ENCODE measurements around the gene LRRC4C. TPM values are rescaled to one million over a fixed set of nuclear protein-coding genes. Genes with fewer than 3 reads are reported as not detected.
A peak's percentile ranks its signal among the peaks of the same experiment; 100 is the strongest.

Gene LRRC4C
- polyA plus RNA-seq, 4 donors, result 1.4 to 1.6 TPM; not detected in 2

- WGBS, 3 donors, result 66 to 80% (median 71%) methylated on average over 3 of the region's 3 CpGs
- Histone ChIP-seq H3K9me3 (ENCODE audit: control insufficient read depth in 2 of 2, insufficient read depth in 1 of 2, low read depth in 1 of 2, low read length in 1 of 2) (no peaks in the 10 kb centered on the region), H3K27me3 (ENCODE audit: control insufficient read depth in 3 of 3, insufficient read depth in 3 of 3, low read length in 3 of 3) (no peaks in the 10 kb centered on the region), H3K27ac (ENCODE audit: low read depth in 1 of 3, low read length in 2 of 3) (no peak overlapping the region), H3K4me3 (ENCODE audit: low read depth in 1 of 3, low read length in 3 of 3) (no peak overlapping the region), H3K4me1 (ENCODE audit: control insufficient read depth in 3 of 3, insufficient read depth in 2 of 3, low read depth in 1 of 3, low read length in 2 of 3) (no peaks in the 10 kb centered on the region), H3K36me3 (ENCODE audit: control insufficient read depth in 3 of 3, insufficient read depth in 2 of 3, low read depth in 1 of 3, low read length in 3 of 3) (no peaks in the 10 kb centered on the region)
- FAIRE-seq (no peak), DNase-seq (no peak)
Measured at GRCh38 chr11:40491341-40491740, 968.1 kb downstream of the LRRC4C start.

GRCh38 chr11:40467771-40468170 is 991.7 kb downstream of the LRRC4C start:
- Histone ChIP-seq H3K9me3 (ENCODE audit: control insufficient read depth in 2 of 2, insufficient read depth in 1 of 2, low read depth in 1 of 2, low read length in 1 of 2) (no peaks in the 10 kb centered on the region), H3K4me1 (ENCODE audit: control insufficient read depth in 3 of 3, insufficient read depth in 2 of 3, low read depth in 1 of 3, low read length in 2 of 3) (no peaks in the 10 kb centered on the region), H3K4me3 (ENCODE audit: low read depth in 1 of 3, low read length in 3 of 3) (no peak overlapping the region), H3K27ac (ENCODE audit: low read depth in 1 of 3, low read length in 2 of 3) (no peak overlapping the region), H3K36me3 (ENCODE audit: control insufficient read depth in 3 of 3, insufficient read depth in 2 of 3, low read depth in 1 of 3, low read length in 3 of 3) (no peaks in the 10 kb centered on the region), H3K27me3 (ENCODE audit: control insufficient read depth in 3 of 3, insufficient read depth in 3 of 3, low read length in 3 of 3) (no peaks in the 10 kb centered on the region)
- 15 to 44% (median 17%) methylated on average over 1 of the region's 1 CpG for WGBS, 3 donors
- FAIRE-seq (no peak), DNase-seq (no peak)

- no peak for FAIRE-seq
- WGBS, 3 donors, result 80 to 89% (median 85%) methylated on average over 4 of the region's 4 CpGs
- H3K27ac ChIP-seq (ENCODE audit: low read depth in 1 of 3, low read length in 2 of 3), result no peak overlapping the region
Measured at GRCh38 chr11:40445391-40445790, 1014.1 kb downstream of the LRRC4C start.

GRCh38 chr11:40444151-40444550 is 1015.3 kb downstream of the LRRC4C start:
- no peak overlapping the region for H3K4me3 ChIP-seq (ENCODE audit: low read depth in 1 of 3, low read length in 3 of 3)
- peak; percentile 36 for FAIRE-seq
- peaks cover 0 to 5% of the 10 kb centered on the region in 2 donors for H3K9me3 ChIP-seq (ENCODE audit: control insufficient read depth in 2 of 2, insufficient read depth in 1 of 2, low read depth in 1 of 2, low read length in 1 of 2)
- H3K27me3 ChIP-seq (ENCODE audit: control insufficient read depth in 3 of 3, insufficient read depth in 3 of 3, low read length in 3 of 3), result no peaks in the 10 kb centered on the region
- H3K4me1 ChIP-seq (ENCODE audit: control insufficient read depth in 3 of 3, insufficient read depth in 2 of 3, low read depth in 1 of 3, low read length in 2 of 3), result no peaks in the 10 kb centered on the region
- WGBS, 3 donors, result 87 to 91% (median 91%) methylated on average over 1 of the region's 1 CpG
- H3K27ac ChIP-seq (ENCODE audit: low read depth in 1 of 3, low read length in 2 of 3), result no peak overlapping the region
- DNase-seq, result no peak
- no peaks in the 10 kb centered on the region for H3K36me3 ChIP-seq (ENCODE audit: control insufficient read depth in 3 of 3, insufficient read depth in 2 of 3, low read depth in 1 of 3, low read length in 3 of 3)

More at GRCh38 chr11:40445391-40445790, 1014.1 kb downstream of the LRRC4C start:
- Histone ChIP-seq H3K27me3 (ENCODE audit: control insufficient read depth in 3 of 3, insufficient read depth in 3 of 3, low read length in 3 of 3) (no peaks in the 10 kb centered on the region), H3K4me3 (ENCODE audit: low read depth in 1 of 3, low read length in 3 of 3) (no peak overlapping the region), H3K4me1 (ENCODE audit: control insufficient read depth in 3 of 3, insufficient read depth in 2 of 3, low read depth in 1 of 3, low read length in 2 of 3) (no peaks in the 10 kb centered on the region), H3K9me3 (ENCODE audit: control insufficient read depth in 2 of 2, insufficient read depth in 1 of 2, low read depth in 1 of 2, low read length in 1 of 2) (peaks cover 0 to 5% of the 10 kb centered on the region in 2 donors), H3K36me3 (ENCODE audit: control insufficient read depth in 3 of 3, insufficient read depth in 2 of 3, low read depth in 1 of 3, low read length in 3 of 3) (no peaks in the 10 kb centered on the region)
- no peak for DNase-seq

GRCh38 chr11:40435344-40435743 is 1024.1 kb downstream of the LRRC4C start:
- FAIRE-seq (no peak), DNase-seq (no peak)
- Histone ChIP-seq H3K27me3 (ENCODE audit: control insufficient read depth in 3 of 3, insufficient read depth in 3 of 3, low read length in 3 of 3) (no peaks in the 10 kb centered on the region), H3K9me3 (ENCODE audit: control insufficient read depth in 2 of 2, insufficient read depth in 1 of 2, low read depth in 1 of 2, low read length in 1 of 2) (no peaks in the 10 kb centered on the region), H3K4me3 (ENCODE audit: low read depth in 1 of 3, low read length in 3 of 3) (no peak overlapping the region), H3K27ac (ENCODE audit: low read depth in 1 of 3, low read length in 2 of 3) (no peak overlapping the region), H3K36me3 (ENCODE audit: control insufficient read depth in 3 of 3, insufficient read depth in 2 of 3, low read depth in 1 of 3, low read length in 3 of 3) (no peaks in the 10 kb centered on the region), H3K4me1 (ENCODE audit: control insufficient read depth in 3 of 3, insufficient read depth in 2 of 3, low read depth in 1 of 3, low read length in 2 of 3) (no peaks in the 10 kb centered on the region)

GRCh38 chr11:40434926-40435325 is 1024.5 kb downstream of the LRRC4C start:
- FAIRE-seq (no peak), DNase-seq (no peak)
- no peaks in the 10 kb centered on the region for H3K4me1 ChIP-seq (ENCODE audit: control insufficient read depth in 3 of 3, insufficient read depth in 2 of 3, low read depth in 1 of 3, low read length in 2 of 3)
- H3K4me3 ChIP-seq (ENCODE audit: low read depth in 1 of 3, low read length in 3 of 3), result no peak overlapping the region
- H3K27me3 ChIP-seq (ENCODE audit: control insufficient read depth in 3 of 3, insufficient read depth in 3 of 3, low read length in 3 of 3), result no peaks in the 10 kb centered on the region
- no peak overlapping the region for H3K27ac ChIP-seq (ENCODE audit: low read depth in 1 of 3, low read length in 2 of 3)
- no peaks in the 10 kb centered on the region for H3K36me3 ChIP-seq (ENCODE audit: control insufficient read depth in 3 of 3, insufficient read depth in 2 of 3, low read depth in 1 of 3, low read length in 3 of 3)
- 87 to 95% (median 89%) methylated on average over 2 of the region's 2 CpGs for WGBS, 3 donors
- no peaks in the 10 kb centered on the region for H3K9me3 ChIP-seq (ENCODE audit: control insufficient read depth in 2 of 2, insufficient read depth in 1 of 2, low read depth in 1 of 2, low read length in 1 of 2)

- DNase-seq (no peak), FAIRE-seq (no peak)
- H3K9me3 ChIP-seq (ENCODE audit: control insufficient read depth in 2 of 2, insufficient read depth in 1 of 2, low read depth in 1 of 2, low read length in 1 of 2), result no peaks in the 10 kb centered on the region
- H3K4me1 ChIP-seq (ENCODE audit: control insufficient read depth in 3 of 3, insufficient read depth in 2 of 3, low read depth in 1 of 3, low read length in 2 of 3), result no peaks in the 10 kb centered on the region
- H3K4me3 ChIP-seq (ENCODE audit: low read depth in 1 of 3, low read length in 3 of 3), result no peak overlapping the region
- no peak overlapping the region for H3K27ac ChIP-seq (ENCODE audit: low read depth in 1 of 3, low read length in 2 of 3)
- 72 to 89% (median 86%) methylated on average over 2 of the region's 2 CpGs for WGBS, 3 donors
- H3K27me3 ChIP-seq (ENCODE audit: control insufficient read depth in 3 of 3, insufficient read depth in 3 of 3, low read length in 3 of 3), result no peaks in the 10 kb centered on the region
- no peaks in the 10 kb centered on the region for H3K36me3 ChIP-seq (ENCODE audit: control insufficient read depth in 3 of 3, insufficient read depth in 2 of 3, low read depth in 1 of 3, low read length in 3 of 3)
Measured at GRCh38 chr11:40432358-40432757, 1027.1 kb downstream of the LRRC4C start.

- H3K4me1 ChIP-seq (ENCODE audit: control insufficient read depth in 3 of 3, insufficient read depth in 2 of 3, low read depth in 1 of 3, low read length in 2 of 3), result no peaks in the 10 kb centered on the region
- no peaks in the 10 kb centered on the region for H3K27me3 ChIP-seq (ENCODE audit: control insufficient read depth in 3 of 3, insufficient read depth in 3 of 3, low read length in 3 of 3)
- FAIRE-seq (no peak), DNase-seq (no peak)
- no peak overlapping the region for H3K27ac ChIP-seq (ENCODE audit: low read depth in 1 of 3, low read length in 2 of 3)
- no peaks in the 10 kb centered on the region for H3K36me3 ChIP-seq (ENCODE audit: control insufficient read depth in 3 of 3, insufficient read depth in 2 of 3, low read depth in 1 of 3, low read length in 3 of 3)
- H3K9me3 ChIP-seq (ENCODE audit: control insufficient read depth in 2 of 2, insufficient read depth in 1 of 2, low read depth in 1 of 2, low read length in 1 of 2), result no peaks in the 10 kb centered on the region
- no peak overlapping the region for H3K4me3 ChIP-seq (ENCODE audit: low read depth in 1 of 3, low read length in 3 of 3)
- WGBS, 3 donors, result 82 to 93% (median 84%) methylated on average over 1 of the region's 1 CpG
Measured at GRCh38 chr11:40425168-40425567, 1034.3 kb downstream of the LRRC4C start.

GRCh38 chr11:40421208-40421981 is 1038.1 kb downstream of the LRRC4C start:
- WGBS, 3 donors, result 67 to 77% (median 70%) methylated on average over 6 of the region's 6 CpGs
- H3K36me3 ChIP-seq (ENCODE audit: control insufficient read depth in 3 of 3, insufficient read depth in 2 of 3, low read depth in 1 of 3, low read length in 3 of 3), result no peaks in the 10 kb centered on the region

More at GRCh38 chr11:40421208-40421981, 1038.1 kb downstream of the LRRC4C start:
- Histone ChIP-seq H3K4me1 (ENCODE audit: control insufficient read depth in 3 of 3, insufficient read depth in 2 of 3, low read depth in 1 of 3, low read length in 2 of 3) (no peaks in the 10 kb centered on the region), H3K4me3 (ENCODE audit: low read depth in 1 of 3, low read length in 3 of 3) (no peak overlapping the region), H3K27ac (ENCODE audit: low read depth in 1 of 3, low read length in 2 of 3) (no peak overlapping the region), H3K9me3 (ENCODE audit: control insufficient read depth in 2 of 2, insufficient read depth in 1 of 2, low read depth in 1 of 2, low read length in 1 of 2) (no peaks in the 10 kb centered on the region), H3K27me3 (ENCODE audit: control insufficient read depth in 3 of 3, insufficient read depth in 3 of 3, low read length in 3 of 3) (no peaks in the 10 kb centered on the region)
- FAIRE-seq, result no peak
- DNase-seq, result no peak

All from small intestine (tissue), 7 donors.